GM23248 (cell line): ENCODE results near the gene PRSS22. TPM values are rescaled to one million over a fixed set of nuclear protein-coding genes. Genes with fewer than 3 reads are reported as not detected.

ENCODE experiments used
- DNase-seq: peaks from one replicate; pipeline ENCODE4 v3.0.0-alpha.2; 2015
- H2AFZ ChIP-seq: fragments of 200-600 bp; sonication (generic); 2 replicates; pipeline ENCODE4 v1.6.1; 2016; ENCODE audit warnings: antibody characterized with exemption
- H3F3A ChIP-seq: fragments of 200-600 bp; sonication (generic); 2 replicates; pipeline ENCODE4 v1.6.1; 2016; ENCODE audit warnings: mild to moderate bottlenecking, antibody characterized with exemption, mixed run types; ENCODE audit not compliant: insufficient read depth
- H3K27ac ChIP-seq: fragments of 200-600 bp; sonication (generic); 2 replicates; pipeline ENCODE4 v1.5.1; 2016; ENCODE audit warnings: mild to moderate bottlenecking
- H3K27me3 ChIP-seq: fragments of 200-600 bp; sonication (generic); replicated peaks from 2 replicates; pipeline ENCODE4 v1.6.1; 2016; ENCODE audit warnings: mild to moderate bottlenecking; ENCODE audit not compliant: insufficient read depth
- H3K36me3 ChIP-seq: fragments of 200-600 bp; sonication (generic); 2 replicates; pipeline ENCODE4 v1.6.1; 2016; ENCODE audit warnings: low read depth, mild to moderate bottlenecking
- H3K4me1 ChIP-seq: fragments of 200-600 bp; sonication (generic); 2 replicates; pipeline ENCODE4 v1.6.1; 2016; ENCODE audit warnings: mild to moderate bottlenecking; ENCODE audit not compliant: insufficient read depth
- H3K4me2 ChIP-seq: fragments of 200-600 bp; sonication (generic); one replicate; pipeline ENCODE4 v1.6.1; 2016; ENCODE audit warnings: mild to moderate bottlenecking; ENCODE audit not compliant: unreplicated experiment
- H3K4me3 ChIP-seq: fragments of 200-600 bp; sonication (generic); 2 replicates; pipeline ENCODE4 v1.5.1; 2016; ENCODE audit warnings: mild to moderate bottlenecking
- H3K79me2 ChIP-seq: fragments of 200-600 bp; sonication (generic); 2 replicates; pipeline ENCODE4 v1.6.1; 2016; ENCODE audit warnings: mild to moderate bottlenecking; ENCODE audit not compliant: insufficient read depth
- H3K9ac ChIP-seq: fragments of 200-600 bp; sonication (generic); 2 replicates; pipeline ENCODE4 v1.6.1; 2016; ENCODE audit warnings: mild to moderate bottlenecking
- H3K9me2 ChIP-seq: fragments of 200-600 bp; sonication (generic); 2 replicates; pipeline ENCODE4 v1.6.1; 2016; ENCODE audit warnings: mixed run types, mild to moderate bottlenecking, moderate library complexity; ENCODE audit not compliant: insufficient read depth
- H3K9me3 ChIP-seq: fragments of 200-600 bp; sonication (generic); one replicate; pipeline ENCODE4 v1.6.1; 2017; ENCODE audit warnings: low read depth
- H4K20me1 ChIP-seq: fragments of 200-600 bp; sonication (generic); 2 replicates; pipeline ENCODE4 v1.6.0; 2016; ENCODE audit not compliant: insufficient read depth
- EZH2 ChIP-seq: fragments of 200-600 bp; sonication (generic); IDR thresholded peaks from 2 replicates; pipeline ENCODE4 v1.6.1; 2018; ENCODE audit warnings: antibody characterized with exemption, mild to moderate bottlenecking; ENCODE audit not compliant: insufficient read depth, poor library complexity, severe bottlenecking
- EZH2phosphoT487 ChIP-seq: fragments of 200-600 bp; sonication (generic); IDR thresholded peaks from 2 replicates; pipeline ENCODE4 v1.6.1; 2018; ENCODE audit warnings: antibody characterized with exemption, moderate library complexity, mild to moderate bottlenecking, low read depth; ENCODE audit not compliant: insufficient read depth
- WGBS, 2 experiments: methylation state at CpG; one replicate each; pipeline ENCODE4 v1.1.6; 2015 to 2017; ENCODE audit warnings: low lambda C conversion rate in 2 of 2, low coverage in 1 of 2; ENCODE audit errors: missing lambda C conversion rate in 2 of 2; 5-methylcytosine and 5-hydroxymethylcytosine counted together
- in situ Hi-C: fragments of 300-500 bp; cut with MboI; formaldehyde crosslinking; loops from 2 replicates; pipeline ENCODE4 v1.15.0; 2020
- polyA plus RNA-seq: library from polyadenylated mRNA; unstranded; fragments of >200 nt; fragmentation: Nextera tagmentation; extraction: Ambion mirVana; gene quantifications from 2 replicates; pipeline ENCODE4 v1.2.1, GENCODE V29; 2016
- total RNA-seq: library from RNA; depleted of rRNA; stranded (reverse); fragments of >200 nt; shearing (Covaris generic); gene quantifications from 2 replicates; pipeline ENCODE4 v1.2.3, GENCODE V29; 2014

Gene PRSS22
- total and polyA plus RNA-seq, 2 experiments from 2014 or later, result not detected

DNA sequence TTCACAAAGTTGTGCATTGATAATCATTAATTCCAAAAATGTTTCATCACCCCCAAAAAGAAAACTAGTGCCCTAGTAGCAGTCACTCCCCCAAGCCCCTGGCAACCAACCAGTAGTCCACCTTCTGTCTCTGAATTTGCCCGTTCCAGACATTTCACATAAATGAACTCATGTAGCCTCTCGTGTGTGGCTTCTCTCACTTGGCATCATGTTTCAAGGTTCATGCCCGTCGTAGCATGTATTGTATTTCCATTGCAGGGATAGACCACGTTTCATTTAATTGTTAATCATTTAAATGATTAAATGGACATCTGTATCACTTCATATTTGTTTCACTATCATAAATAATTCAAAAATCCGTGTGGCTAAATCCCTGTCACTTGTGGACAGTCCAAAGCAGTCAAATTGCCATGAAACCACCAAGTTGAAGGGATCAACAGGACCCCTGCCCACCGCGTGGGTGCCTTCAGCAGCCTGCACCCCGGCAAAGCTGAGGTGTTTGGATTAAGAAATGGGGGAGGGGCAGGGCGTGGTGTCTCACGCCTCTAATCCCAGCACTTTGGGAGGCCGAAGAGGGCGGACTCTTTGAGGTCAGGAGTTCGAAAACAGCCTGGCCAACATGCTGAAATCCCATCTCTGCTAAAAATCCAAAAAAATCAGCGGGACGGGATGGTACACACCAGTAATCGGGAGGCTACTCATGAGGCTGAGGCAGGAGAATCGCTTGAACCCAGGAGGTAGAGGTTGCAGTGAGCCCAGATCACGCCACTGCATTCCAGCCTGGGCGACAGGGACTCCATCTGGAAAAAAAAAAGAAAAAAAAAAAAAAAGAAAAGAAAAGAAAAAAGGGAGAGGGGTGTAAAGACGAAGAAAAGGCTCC, 16.3 kb upstream of the PRSS22 start:
- Histone ChIP-seq H3K4me1 (no peaks in the 10 kb centered on the region), H3K9me3 (no peaks in the 10 kb centered on the region), H3K36me3 (no peaks in the 10 kb centered on the region), H3K4me2 (no peak overlapping the region), H3K79me2 (no peaks in the 10 kb centered on the region), H4K20me1 (no peaks in the 10 kb centered on the region), H3K9me2 (no peaks in the 10 kb centered on the region), H2AFZ (peak overlapping the region; percentile 66), H3K27ac (no peak overlapping the region), H3F3A (no peaks in the 10 kb centered on the region), H3K4me3 (no peak overlapping the region), H3K27me3 (no peaks in the 10 kb centered on the region), H3K9ac (no peak overlapping the region)
- DNase-seq, result no peak
- 55 to 56% methylated on average over 19 to 21 of the region's 21 CpGs for WGBS, 2 experiments
- in situ Hi-C loops, result no loop called here
- TF ChIP-seq EZH2 (no peak), EZH2phosphoT487 (no peak)

DNA sequence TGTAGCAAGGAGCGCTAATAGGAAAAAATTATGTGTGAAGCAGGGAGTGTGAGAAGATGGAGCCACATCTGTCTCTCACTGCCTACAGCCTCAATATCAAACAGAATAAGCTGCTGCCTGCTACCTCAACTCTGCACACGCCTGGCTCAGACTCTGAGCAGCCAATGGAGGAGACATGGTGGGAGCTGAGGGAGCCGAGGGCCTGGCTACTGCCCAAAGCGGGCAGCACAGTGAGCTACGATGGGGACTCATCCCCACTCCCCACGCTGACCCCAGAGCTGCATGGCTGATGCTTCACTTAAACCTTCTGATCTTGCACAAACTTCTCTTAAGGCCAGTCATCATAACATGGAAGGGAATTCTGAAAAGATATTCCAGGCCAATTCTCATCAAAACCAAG, 14.0 kb upstream of the PRSS22 start:
- no peak for DNase-seq
- in situ Hi-C loops, result no loop called here
- WGBS, 2 experiments, result 64 to 70% methylated on average over 6 of the region's 6 CpGs

GRCh38 chr16:2867987-2868789, 10.2 kb upstream of the PRSS22 start:
- H3K4me1 ChIP-seq, result peaks cover 6% of the 10 kb centered on the region; the same call in 1 of the 2 replicates
- peak overlapping the region; percentile 74 for H3K4me3 ChIP-seq
- in situ Hi-C loops, result no loop called here
- peak overlapping the region; percentile 82 for H3K9ac ChIP-seq
- H2AFZ ChIP-seq, result peak overlapping the region; percentile 82
- TF ChIP-seq EZH2, result no peak
- no peak for TF ChIP-seq EZH2phosphoT487
- no peaks in the 10 kb centered on the region for H4K20me1 ChIP-seq
- H3K27me3 ChIP-seq, result no peaks in the 10 kb centered on the region
- H3K79me2 ChIP-seq, result no peaks in the 10 kb centered on the region
- no peaks in the 10 kb centered on the region for H3K9me2 ChIP-seq
- H3K9me3 ChIP-seq, result no peaks in the 10 kb centered on the region
- peak overlapping the region; percentile 80 for H3K4me2 ChIP-seq
- no peaks in the 10 kb centered on the region for H3K36me3 ChIP-seq
- H3K27ac ChIP-seq, result peak overlapping the region; percentile 84
- peak; percentile 97 for DNase-seq
- 0 to 1% methylated on average over 45 of the region's 45 CpGs for WGBS, 2 experiments
- H3F3A ChIP-seq, result no peaks in the 10 kb centered on the region

More for the DNA sequence above, 14.0 kb upstream of the PRSS22 start:
- no peaks in the 10 kb centered on the region for H3F3A ChIP-seq
- no peak overlapping the region for H2AFZ ChIP-seq
- H3K9me3 ChIP-seq, result no peaks in the 10 kb centered on the region
- no peaks in the 10 kb centered on the region for H3K36me3 ChIP-seq
- H3K4me1 ChIP-seq, result peaks cover 6% of the 10 kb centered on the region; the same call in 1 of the 2 replicates
- no peak overlapping the region for H3K27ac ChIP-seq
- H3K4me2 ChIP-seq, result no peak overlapping the region
- H3K9ac ChIP-seq, result no peak overlapping the region
- H4K20me1 ChIP-seq, result no peaks in the 10 kb centered on the region
- no peak overlapping the region for H3K4me3 ChIP-seq
- no peak for TF ChIP-seq EZH2phosphoT487
- no peak for TF ChIP-seq EZH2
- no peaks in the 10 kb centered on the region for H3K27me3 ChIP-seq
- H3K79me2 ChIP-seq, result no peaks in the 10 kb centered on the region
- H3K9me2 ChIP-seq, result no peaks in the 10 kb centered on the region

DNA sequence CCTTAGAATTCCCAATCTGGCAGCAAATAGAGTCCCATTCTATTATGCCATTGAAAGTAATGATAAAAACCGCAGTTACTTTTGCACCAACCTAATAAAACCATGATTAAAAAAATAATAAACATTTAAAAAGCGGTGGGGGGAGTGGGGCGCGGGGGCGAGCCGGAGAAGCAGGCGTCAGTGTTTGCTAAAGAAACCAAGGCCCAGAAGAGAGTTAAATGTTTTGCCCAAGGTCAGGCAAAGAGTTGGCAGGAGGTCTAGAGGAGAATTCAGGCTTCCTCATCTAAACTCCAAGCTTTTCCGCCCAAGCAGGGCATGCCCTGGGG, 9.7 kb upstream of the PRSS22 start:
- Histone ChIP-seq H3K79me2 (no peaks in the 10 kb centered on the region), H3K9me2 (no peaks in the 10 kb centered on the region), H3K4me2 (peak overlapping the region; percentile 80), H3K27me3 (no peaks in the 10 kb centered on the region), H3K4me1 (peaks cover 6% of the 10 kb centered on the region; the same call in 1 of the 2 replicates), H4K20me1 (no peaks in the 10 kb centered on the region), H3K4me3 (peak overlapping the region; percentile 74), H3K27ac (peak overlapping the region; percentile 84), H2AFZ (peak overlapping the region; percentile 82), H3K9ac (peak overlapping the region; percentile 82), H3K36me3 (no peaks in the 10 kb centered on the region), H3F3A (no peaks in the 10 kb centered on the region), H3K9me3 (no peaks in the 10 kb centered on the region)
- WGBS, 2 experiments, result 1 to 4% methylated on average over 8 of the region's 8 CpGs
- no peak for DNase-seq
- in situ Hi-C loops, result no loop called here
- TF ChIP-seq EZH2phosphoT487 (no peak), EZH2 (no peak)
